ENCODE results near the gene UNC13D.
"Not testable (repeated sequence)": the region's sequence is repeated elsewhere in the genome, so short reads cannot be mapped to it uniquely, and the experiment has no call there.

UNC13D gene

GRCh38 chr17:75874323-75875181, 30.3 kb upstream of the UNC13D start:
- DNase-seq: no peak

GRCh38 chr17:75873587-75874322, 29.6 kb upstream of the UNC13D start:
- DNase-seq: no peak

GRCh38 chr17:75872434-75873351, 28.5 kb upstream of the UNC13D start:
- DNase-seq: peak; percentile 81

GRCh38 chr17:75870228-75870627, 26.0 kb upstream of the UNC13D start:
- DNase-seq: not testable (repeated sequence)

- DNase-seq: peak; percentile 47
Observed at GRCh38 chr17:75869282-75870141, 25.3 kb upstream of the UNC13D start.

GRCh38 chr17:75868730-75869281, 24.6 kb upstream of the UNC13D start:
- not testable (repeated sequence) for DNase-seq

GRCh38 chr17:75865404-75866188, 21.4 kb upstream of the UNC13D start:
- not testable (repeated sequence) for DNase-seq

- not testable (repeated sequence) for DNase-seq
Observed at GRCh38 chr17:75864887-75865286, 20.7 kb upstream of the UNC13D start.

- DNase-seq: peak; percentile 72
Observed at GRCh38 chr17:75864448-75864871, 20.3 kb upstream of the UNC13D start.

- peak; percentile 42 for DNase-seq
Observed at GRCh38 chr17:75861927-75862317, 17.7 kb upstream of the UNC13D start.

- DNase-seq: not testable (repeated sequence)
Observed at GRCh38 chr17:75859358-75859757, 15.2 kb upstream of the UNC13D start.

- no peak for DNase-seq
Observed at GRCh38 chr17:75856062-75856756, 12.0 kb upstream of the UNC13D start.

- peak; percentile 100 for DNase-seq
Observed at GRCh38 chr17:75855310-75856061, 11.3 kb upstream of the UNC13D start, which contains the start of gene WBP2. Gene WBP2, minus strand, starts transcription at chr17:75855335. Its CDS starts 38 bp downstream, at chr17:75855297.

GRCh38 chr17:75854881-75855309, 10.7 kb upstream of the UNC13D start:
- DNase-seq: no peak

GRCh38 chr17:75854101-75854748, 10.0 kb upstream of the UNC13D start:
- DNase-seq: peak; percentile 51

- no peak for DNase-seq
Observed at GRCh38 chr17:75853433-75853832, 9.2 kb upstream of the UNC13D start.

- DNase-seq: not testable (repeated sequence)
Observed at GRCh38 chr17:75851693-75851991, 7.4 kb upstream of the UNC13D start.

- no peak for DNase-seq
Observed at GRCh38 chr17:75850928-75851692, 6.9 kb upstream of the UNC13D start.
